Measurements from ENCODE around the gene RPL4.

RPL4 gene

DNA sequence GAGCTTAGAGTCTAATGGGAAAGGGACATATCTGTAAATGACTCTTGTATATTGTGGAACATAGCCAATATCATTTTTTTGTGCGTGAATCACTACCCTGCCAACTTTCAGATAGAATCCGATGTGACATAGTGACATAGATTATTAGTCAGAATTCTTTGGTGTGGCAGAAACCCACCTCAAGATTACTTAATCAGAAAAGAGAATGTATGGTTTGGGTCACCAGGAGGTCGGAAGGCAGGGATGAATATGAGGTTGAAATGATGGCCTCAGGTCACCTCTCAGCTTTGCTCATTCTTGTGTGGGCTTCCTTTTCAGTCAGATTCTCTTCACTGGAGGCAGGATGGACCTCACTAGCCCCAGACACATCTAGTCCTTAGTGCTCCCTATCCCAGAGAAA is 48.4 kb downstream of the RPL4 start:
- no peaks in the 10 kb centered on the region for H3K9me3 ChIP-seq (ENCODE audit: control insufficient read depth in 2 of 2, low read length in 2 of 2)
- H3K36me3 ChIP-seq (ENCODE audit: control insufficient read depth in 2 of 2, insufficient read depth in 2 of 2, low read length in 2 of 2) = peaks cover 3 to 4% of the 10 kb centered on the region in 2 donors
- no peak overlapping the region for H3K9ac ChIP-seq (ENCODE audit: low read length in 2 of 2)
- H3K27me3 ChIP-seq (ENCODE audit: control insufficient read depth in 1 of 2, insufficient read depth in 2 of 2, low read length in 2 of 2) = no peaks in the 10 kb centered on the region
- no peak overlapping the region for H3K27ac ChIP-seq (ENCODE audit: low read length)
- H3K4me3 ChIP-seq (ENCODE audit: low read length in 2 of 2) = no peak overlapping the region
- H3K4me1 ChIP-seq (ENCODE audit: control insufficient read depth, insufficient read depth, low read length) = no peaks in the 10 kb centered on the region

DNA sequence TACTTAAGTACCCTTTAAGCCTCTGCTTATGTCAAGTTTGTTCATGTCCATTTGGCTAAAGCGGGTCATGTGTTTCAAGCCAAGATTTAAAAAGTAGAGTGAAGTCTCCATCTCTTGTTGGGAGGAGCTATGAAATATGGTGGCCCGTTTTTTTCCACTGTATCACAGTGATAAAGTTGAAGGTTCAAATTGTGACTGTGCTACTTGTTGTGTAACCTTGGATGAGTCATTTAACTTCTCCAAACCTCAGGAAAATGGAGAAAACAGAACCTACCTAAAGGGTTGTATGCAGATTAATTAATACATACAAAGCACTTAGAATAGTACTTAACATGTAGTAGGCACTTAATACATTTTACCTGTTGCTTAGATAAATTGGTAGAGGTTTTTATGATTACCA is 50.5 kb downstream of the RPL4 start:
- no peak overlapping the region for H3K4me3 ChIP-seq (ENCODE audit: low read length in 2 of 2)
- H3K27me3 ChIP-seq (ENCODE audit: control insufficient read depth in 1 of 2, insufficient read depth in 2 of 2, low read length in 2 of 2) = no peaks in the 10 kb centered on the region
- H3K9me3 ChIP-seq (ENCODE audit: control insufficient read depth in 2 of 2, low read length in 2 of 2) = no peaks in the 10 kb centered on the region
- peaks cover 3 to 4% of the 10 kb centered on the region in 2 donors for H3K36me3 ChIP-seq (ENCODE audit: control insufficient read depth in 2 of 2, insufficient read depth in 2 of 2, low read length in 2 of 2)
- H3K9ac ChIP-seq (ENCODE audit: low read length in 2 of 2) = no peak overlapping the region
- H3K27ac ChIP-seq (ENCODE audit: low read length) = no peak overlapping the region
- H3K4me1 ChIP-seq (ENCODE audit: control insufficient read depth, insufficient read depth, low read length) = no peaks in the 10 kb centered on the region

DNA sequence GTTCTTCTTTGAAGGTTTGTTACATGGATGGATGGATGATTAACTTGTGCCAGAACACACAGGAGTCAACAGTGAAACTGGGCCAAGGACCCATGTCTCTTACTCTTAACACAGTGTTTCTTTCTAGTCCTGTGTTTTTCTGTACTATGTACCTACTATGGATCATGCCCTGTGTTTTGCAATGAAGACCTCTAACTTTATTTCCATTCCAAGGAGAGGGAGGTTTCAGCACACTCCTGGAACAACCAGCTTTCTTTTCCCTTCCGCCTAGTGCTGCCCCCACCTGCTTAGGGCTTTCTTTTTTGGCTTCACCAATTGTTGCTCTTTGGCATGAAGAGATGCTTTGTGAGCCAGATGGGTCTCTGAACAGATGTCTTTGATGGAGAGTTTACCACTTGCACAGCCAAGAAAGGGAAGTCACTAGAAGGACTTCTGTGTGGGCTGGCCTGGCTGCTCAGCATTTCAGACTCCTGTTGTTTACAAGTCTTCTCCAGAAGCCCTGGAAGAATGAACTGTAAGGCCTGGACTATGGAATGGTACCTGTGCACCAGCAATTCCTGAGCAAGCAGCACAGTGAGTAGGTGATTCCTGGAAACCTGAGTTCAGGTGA is 51.6 kb downstream of the RPL4 start:
- no peak overlapping the region for H3K9ac ChIP-seq (ENCODE audit: low read length in 2 of 2)
- H3K4me1 ChIP-seq (ENCODE audit: control insufficient read depth, insufficient read depth, low read length) = no peaks in the 10 kb centered on the region
- no peaks in the 10 kb centered on the region for H3K27me3 ChIP-seq (ENCODE audit: control insufficient read depth in 1 of 2, insufficient read depth in 2 of 2, low read length in 2 of 2)
- no peak overlapping the region for H3K4me3 ChIP-seq (ENCODE audit: low read length in 2 of 2)
- no peaks in the 10 kb centered on the region for H3K9me3 ChIP-seq (ENCODE audit: control insufficient read depth in 2 of 2, low read length in 2 of 2)
- H3K27ac ChIP-seq (ENCODE audit: low read length) = no peak overlapping the region
- H3K36me3 ChIP-seq (ENCODE audit: control insufficient read depth in 2 of 2, insufficient read depth in 2 of 2, low read length in 2 of 2) = peaks cover 3 to 4% of the 10 kb centered on the region in 2 donors

DNA sequence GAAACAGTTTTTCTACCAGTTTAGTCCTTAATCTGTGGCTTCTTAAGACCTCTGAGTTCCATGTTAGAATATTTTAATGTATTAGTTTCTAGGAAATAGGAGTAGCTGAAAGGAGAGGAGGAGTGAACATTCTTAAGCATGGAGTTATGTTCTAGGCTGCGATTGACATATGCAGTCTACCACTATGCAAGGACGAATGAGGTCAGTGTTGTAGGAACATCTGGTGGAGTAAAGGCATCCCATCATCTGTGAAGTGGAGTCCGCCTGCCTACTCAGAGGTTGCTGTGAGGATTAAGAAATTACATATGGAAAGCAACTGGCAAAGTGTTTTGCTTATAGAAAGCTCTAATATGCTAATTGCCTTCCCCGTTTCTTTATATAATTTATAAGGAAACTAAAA is 52.2 kb downstream of the RPL4 start:
- Histone ChIP-seq H3K36me3 (ENCODE audit: control insufficient read depth in 2 of 2, insufficient read depth in 2 of 2, low read length in 2 of 2) (peaks cover 3 to 4% of the 10 kb centered on the region in 2 donors), H3K27ac (ENCODE audit: low read length) (no peak overlapping the region), H3K4me3 (ENCODE audit: low read length in 2 of 2) (no peak overlapping the region), H3K27me3 (ENCODE audit: control insufficient read depth in 1 of 2, insufficient read depth in 2 of 2, low read length in 2 of 2) (no peaks in the 10 kb centered on the region), H3K9me3 (ENCODE audit: control insufficient read depth in 2 of 2, low read length in 2 of 2) (no peaks in the 10 kb centered on the region), H3K9ac (ENCODE audit: low read length in 2 of 2) (no peak overlapping the region), H3K4me1 (ENCODE audit: control insufficient read depth, insufficient read depth, low read length) (no peaks in the 10 kb centered on the region)

All from stomach smooth muscle (tissue), 2 donors.